Neural progenitor cell (in vitro differentiated cells): ENCODE results near the gene MYOM3.

Source experiments
- EZH2 ChIP-seq: fragments of 200-600 bp; sonication (generic); IDR thresholded peaks from 2 replicates; pipeline ENCODE4 v1.6.1; 2017; ENCODE audit warnings: antibody characterized with exemption, mild to moderate bottlenecking, moderate library complexity
- TF ChIP-seq, protein P1 (sequence below): fragments of 200-600 bp; sonication (generic); IDR thresholded peaks from 2 replicates; pipeline ENCODE4 v1.5.1; 2017; ENCODE audit warnings: antibody characterized with exemption, mild to moderate bottlenecking

DNA sequence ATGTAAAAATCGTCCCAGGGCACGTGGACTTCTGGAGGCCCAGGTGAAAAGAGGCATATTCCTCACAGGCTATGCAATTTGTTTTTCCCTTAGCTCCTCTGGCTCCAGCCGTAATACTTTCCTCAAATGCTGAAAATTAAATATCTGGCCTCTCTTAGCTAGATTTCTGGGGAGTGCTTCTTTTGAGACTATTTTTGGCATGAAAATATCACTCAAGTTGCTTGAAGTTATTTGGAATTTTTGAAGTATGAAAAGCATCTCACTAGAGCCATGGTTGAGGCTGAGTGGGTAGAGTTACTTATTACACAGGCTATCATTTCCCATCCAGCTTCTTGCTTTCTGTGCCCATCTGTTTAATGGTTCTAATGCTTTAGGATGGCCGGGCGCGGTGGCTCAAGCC, 59.7 kb downstream of the MYOM3 start:
- TF ChIP-seq, protein P1, sequence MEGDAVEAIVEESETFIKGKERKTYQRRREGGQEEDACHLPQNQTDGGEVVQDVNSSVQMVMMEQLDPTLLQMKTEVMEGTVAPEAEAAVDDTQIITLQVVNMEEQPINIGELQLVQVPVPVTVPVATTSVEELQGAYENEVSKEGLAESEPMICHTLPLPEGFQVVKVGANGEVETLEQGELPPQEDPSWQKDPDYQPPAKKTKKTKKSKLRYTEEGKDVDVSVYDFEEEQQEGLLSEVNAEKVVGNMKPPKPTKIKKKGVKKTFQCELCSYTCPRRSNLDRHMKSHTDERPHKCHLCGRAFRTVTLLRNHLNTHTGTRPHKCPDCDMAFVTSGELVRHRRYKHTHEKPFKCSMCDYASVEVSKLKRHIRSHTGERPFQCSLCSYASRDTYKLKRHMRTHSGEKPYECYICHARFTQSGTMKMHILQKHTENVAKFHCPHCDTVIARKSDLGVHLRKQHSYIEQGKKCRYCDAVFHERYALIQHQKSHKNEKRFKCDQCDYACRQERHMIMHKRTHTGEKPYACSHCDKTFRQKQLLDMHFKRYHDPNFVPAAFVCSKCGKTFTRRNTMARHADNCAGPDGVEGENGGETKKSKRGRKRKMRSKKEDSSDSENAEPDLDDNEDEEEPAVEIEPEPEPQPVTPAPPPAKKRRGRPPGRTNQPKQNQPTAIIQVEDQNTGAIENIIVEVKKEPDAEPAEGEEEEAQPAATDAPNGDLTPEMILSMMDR = no peak
- no peak for TF ChIP-seq EZH2
